SK-N-MC (cell line): ENCODE data around the gene FOXO1.

Source experiments
- EZH2 ChIP-seq: fragments of 200-600 bp; sonication (generic); IDR thresholded peaks from one replicate; pipeline ENCODE4 v1.6.1; 2017; ENCODE audit warnings: antibody characterized with exemption
- FOXP2 ChIP-seq: optimal IDR thresholded peaks from 2 replicates; pipeline ENCODE3; 2011; ENCODE audit warnings: mild to moderate bottlenecking, moderate library complexity; ENCODE audit not compliant: insufficient read depth; ENCODE audit errors: extremely low read length, control extremely low read depth
- POLR2AphosphoS5 ChIP-seq: IDR thresholded peaks from 2 replicates; pipeline ENCODE4 v1.6.1; 2012; ENCODE audit warnings: mild to moderate bottlenecking, low read depth, low read length, borderline replicate concordance

DNA sequence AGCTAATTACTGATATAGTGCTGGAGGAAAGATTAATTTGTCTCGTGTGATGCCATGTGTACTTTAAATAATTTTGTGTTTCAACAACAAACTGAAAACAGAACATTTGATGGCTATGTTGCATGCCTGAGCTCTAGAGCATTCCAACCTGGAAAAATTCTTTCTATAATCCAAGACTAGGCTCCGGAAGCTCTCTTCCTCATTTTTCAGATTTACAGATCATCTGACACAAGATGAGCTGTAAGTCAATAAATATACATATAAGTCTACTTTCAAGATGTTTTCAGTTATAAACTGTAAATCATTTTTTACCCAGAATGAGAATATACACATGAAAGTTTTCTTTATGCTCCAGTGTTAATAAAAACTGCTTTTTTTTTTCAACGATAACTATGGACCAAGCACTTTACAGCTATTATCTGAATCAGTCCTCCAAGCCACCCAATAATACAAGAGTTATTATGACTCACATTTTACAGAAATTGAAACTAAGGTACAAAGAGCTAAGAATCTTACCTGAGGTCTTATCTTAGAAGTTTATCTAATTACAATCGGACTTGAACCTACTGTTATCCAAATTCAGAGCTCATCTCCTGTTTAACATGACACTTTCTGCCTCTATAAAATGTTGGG lies 6.4 kb upstream of the FOXO1 start:
- no peak for TF ChIP-seq POLR2AphosphoS5
- no peak for TF ChIP-seq EZH2
- TF ChIP-seq FOXP2 = no peak
